BJ (cell line): ENCODE measurements around the gene AGPAT3. TPM values are rescaled to one million over a fixed set of nuclear protein-coding genes. Genes with fewer than 3 reads are reported as not detected.

ENCODE experiments used
- CTCF ChIA-PET: fragments of 350-600 bp; formaldehyde crosslinking; extraction: SDS; loops from one replicate; lab custom pipeline; 2021; ENCODE audit warnings: antibody characterized with exemption, inconsistent platforms; lab: Yijun Ruan, JAX
- POLR2A ChIA-PET: fragments of 300-600 bp; sonication (Branson Sonifier 250); formaldehyde crosslinking; extraction: SDS; loops from one replicate; lab custom pipeline; 2021; ENCODE audit warnings: antibody characterized with exemption; lab: Charles Lee
- DNase-seq: peaks from one replicate; pipeline ENCODE4 v3.0.0-alpha.2; 2011; ENCODE audit warnings: low read depth
- H3K27me3 ChIP-seq: 2 replicates; pipeline ENCODE4 v1.6.0; 2011; ENCODE audit warnings: low read length; ENCODE audit not compliant: control insufficient read depth, insufficient read depth
- H3K36me3 ChIP-seq: 2 replicates; pipeline ENCODE4 v1.5.1; 2011; ENCODE audit warnings: low read length; ENCODE audit not compliant: control insufficient read depth, insufficient read depth
- H3K4me3 ChIP-seq: 2 replicates; pipeline ENCODE4 v1.5.1; 2011; ENCODE audit warnings: low read depth, mild to moderate bottlenecking, control low read depth, low read length
- polyA plus RNA-seq: library from polyadenylated mRNA; depleted of rRNA; stranded (reverse); fragments of >200 nt; gene quantifications from 2 replicates; pipeline ENCODE4 v1.2.3, GENCODE V29; 2011
- TF ChIP-seq, protein P1 (sequence below): IDR thresholded peaks from 2 replicates; pipeline ENCODE4 v1.5.1; 2011; ENCODE audit warnings: low read depth, mild to moderate bottlenecking, control low read depth, inconsistent platforms, low read length, moderate library complexity; ENCODE audit not compliant: insufficient read depth

AGPAT3 gene
- polyA plus RNA-seq, 1 experiment: 68.5 TPM

GRCh38 chr21:43930074-43930847 lies 65.2 kb downstream of the AGPAT3 start:
- TF ChIP-seq, protein P1, sequence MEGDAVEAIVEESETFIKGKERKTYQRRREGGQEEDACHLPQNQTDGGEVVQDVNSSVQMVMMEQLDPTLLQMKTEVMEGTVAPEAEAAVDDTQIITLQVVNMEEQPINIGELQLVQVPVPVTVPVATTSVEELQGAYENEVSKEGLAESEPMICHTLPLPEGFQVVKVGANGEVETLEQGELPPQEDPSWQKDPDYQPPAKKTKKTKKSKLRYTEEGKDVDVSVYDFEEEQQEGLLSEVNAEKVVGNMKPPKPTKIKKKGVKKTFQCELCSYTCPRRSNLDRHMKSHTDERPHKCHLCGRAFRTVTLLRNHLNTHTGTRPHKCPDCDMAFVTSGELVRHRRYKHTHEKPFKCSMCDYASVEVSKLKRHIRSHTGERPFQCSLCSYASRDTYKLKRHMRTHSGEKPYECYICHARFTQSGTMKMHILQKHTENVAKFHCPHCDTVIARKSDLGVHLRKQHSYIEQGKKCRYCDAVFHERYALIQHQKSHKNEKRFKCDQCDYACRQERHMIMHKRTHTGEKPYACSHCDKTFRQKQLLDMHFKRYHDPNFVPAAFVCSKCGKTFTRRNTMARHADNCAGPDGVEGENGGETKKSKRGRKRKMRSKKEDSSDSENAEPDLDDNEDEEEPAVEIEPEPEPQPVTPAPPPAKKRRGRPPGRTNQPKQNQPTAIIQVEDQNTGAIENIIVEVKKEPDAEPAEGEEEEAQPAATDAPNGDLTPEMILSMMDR: no peak
- no peaks in the 10 kb centered on the region for H3K27me3 ChIP-seq
- DNase-seq: no peak
- H3K36me3 ChIP-seq: peaks cover 17% of the 10 kb centered on the region
- CTCF ChIA-PET: interaction anchor here (1.2 kb wide), 1 partner anchor 8 kb away, joined by 3 read pairs; no protein-coding TSS in a partner anchor
- POLR2A ChIA-PET: no interaction called here
- no peak overlapping the region for H3K4me3 ChIP-seq

DNA sequence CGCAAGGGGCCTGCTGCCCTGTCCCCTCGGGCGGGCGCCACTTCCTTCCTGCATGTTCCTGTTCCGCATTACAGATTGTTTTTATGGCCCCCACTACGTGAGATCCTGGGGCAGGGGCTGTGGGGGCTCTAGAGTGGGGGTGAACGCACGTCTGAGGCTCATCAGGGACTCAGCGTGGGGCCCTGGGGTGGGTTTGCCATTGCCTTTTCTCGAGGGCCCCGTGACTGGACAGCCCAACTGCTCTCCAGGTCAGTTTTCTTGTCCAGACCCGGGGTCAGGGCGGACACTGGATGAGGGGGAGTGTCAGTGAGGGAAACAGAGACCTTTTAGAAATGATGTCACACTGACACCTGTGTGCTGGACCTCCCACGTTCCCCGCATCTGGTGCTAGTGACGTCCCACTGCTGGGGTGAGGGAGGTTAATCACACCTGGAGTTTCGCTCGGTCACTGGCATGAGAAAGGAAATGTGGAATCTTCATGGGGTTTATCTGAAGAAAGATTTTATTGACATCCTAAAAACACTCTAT lies 65.9 kb downstream of the AGPAT3 start:
- no peaks in the 10 kb centered on the region for H3K27me3 ChIP-seq
- DNase-seq: no peak
- no peak overlapping the region for H3K4me3 ChIP-seq
- peaks cover 17% of the 10 kb centered on the region for H3K36me3 ChIP-seq
- TF ChIP-seq, protein P1: no peak
- ChIA-PET POLR2A (no interaction called here), CTCF (interaction anchor here (1.2 kb wide), 1 partner anchor 7 kb away, joined by 3 read pairs; no protein-coding TSS in a partner anchor)

DNA sequence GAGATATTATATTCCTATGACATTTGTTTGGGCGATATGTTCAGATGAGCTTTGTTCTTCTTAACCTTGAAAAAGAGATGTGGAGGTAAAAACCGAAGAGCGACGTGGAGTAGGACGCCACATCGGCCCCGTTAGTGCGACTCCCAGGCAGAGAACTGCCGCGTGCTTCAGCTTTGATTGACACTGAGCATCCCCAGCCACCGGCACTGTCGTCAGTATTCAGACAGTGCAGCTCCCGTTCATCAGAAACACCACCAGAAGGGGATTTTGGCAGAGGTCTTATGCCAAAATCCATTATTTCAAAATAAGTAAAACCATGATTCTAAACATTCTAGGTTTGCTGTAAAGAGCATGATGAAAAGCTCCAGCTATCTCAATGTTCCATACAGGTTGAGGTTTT lies 66.5 kb downstream of the AGPAT3 start:
- H3K36me3 ChIP-seq: peaks cover 14% of the 10 kb centered on the region
- ChIA-PET CTCF (no interaction called here), POLR2A (no interaction called here)
- H3K4me3 ChIP-seq: no peak overlapping the region
- no peaks in the 10 kb centered on the region for H3K27me3 ChIP-seq
- TF ChIP-seq, protein P1: no peak
- no peak for DNase-seq

GRCh38 chr21:43932005-43932404 lies 67.0 kb downstream of the AGPAT3 start:
- Histone ChIP-seq H3K4me3 (no peak overlapping the region), H3K36me3 (peaks cover 15% of the 10 kb centered on the region), H3K27me3 (no peaks in the 10 kb centered on the region)
- POLR2A ChIA-PET: no interaction called here
- TF ChIP-seq, protein P1: no peak
- no peak for DNase-seq
- CTCF ChIA-PET: no interaction called here

DNA sequence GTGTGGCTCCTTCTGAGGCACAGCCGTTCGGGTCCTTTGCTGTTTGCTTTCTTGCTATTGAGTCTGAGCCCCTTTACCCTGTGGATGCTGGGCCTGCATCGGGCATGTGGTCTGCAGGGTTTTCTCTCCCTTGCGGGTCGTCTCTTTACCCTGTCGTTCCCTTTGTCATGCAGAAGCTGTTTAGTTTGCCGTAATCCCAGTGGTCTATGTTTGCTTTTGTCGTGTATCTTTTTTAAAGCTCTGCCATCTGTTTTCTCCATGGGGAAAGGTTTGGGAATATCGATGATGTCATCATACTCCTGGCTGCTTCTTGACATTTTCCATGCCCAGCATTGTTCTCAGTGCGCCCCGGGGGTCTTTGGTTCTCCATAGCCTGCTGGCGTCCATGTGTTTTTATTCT lies 68.2 kb downstream of the AGPAT3 start:
- POLR2A ChIA-PET: no interaction called here
- no peaks in the 10 kb centered on the region for H3K27me3 ChIP-seq

More for the DNA sequence above, 68.2 kb downstream of the AGPAT3 start:
- CTCF ChIA-PET: interaction anchor here (1.2 kb wide), 1 partner anchor 12 kb away, joined by 3 read pairs; no protein-coding TSS in a partner anchor
- H3K36me3 ChIP-seq: peaks cover 13% of the 10 kb centered on the region
- TF ChIP-seq, protein P1: no peak
- no peak overlapping the region for H3K4me3 ChIP-seq
- no peak for DNase-seq
